Body of pancreas (tissue), 4 donors: Measurements from ENCODE around the gene ADGRB3. TPM values are rescaled to one million over a fixed set of nuclear protein-coding genes. Genes with fewer than 3 reads are reported as not detected.
"Not testable (repeated sequence)": the region's sequence is repeated elsewhere in the genome, so short reads cannot be mapped to it uniquely, and the experiment has no call there.

Source experiments
- ATAC-seq: fragments of 150-250 bp; one replicate; pipeline ENCODE4 v1.9.1; 2016
- DNase-seq, 4 donors: peaks; one replicate each; pipeline ENCODE4 v3.0.0-alpha.2; 2019
- H3K27ac ChIP-seq, 4 donors: fragments of 200-600 bp; sonication (generic); 1 replicate in 3 of 4; 2 replicates in 1 of 4; pipeline versions ENCODE4 v1.5.1 to v1.6.1; 2016 to 2019; ENCODE audit warnings: mild to moderate bottlenecking in 1 of 4, mixed read lengths in 1 of 4, moderate library complexity in 1 of 4
- H3K27me3 ChIP-seq, 2 donors: fragments of 200-600 bp; sonication (generic); one replicate each; pipeline ENCODE4 v1.6.0; 2016; ENCODE audit warnings: mild to moderate bottlenecking in 1 of 2
- H3K36me3 ChIP-seq, 2 donors: fragments of 200-600 bp; sonication (generic); replicated peaks in 1 of 2; 2 replicates each; pipeline ENCODE4 v1.5.1; 2016; ENCODE audit warnings: low read depth in 2 of 2; ENCODE audit not compliant: insufficient read depth in 1 of 2
- H3K4me1 ChIP-seq: fragments of 200-600 bp; sonication (generic); one replicate; pipeline ENCODE4 v1.6.0; 2016
- H3K4me3 ChIP-seq, 2 donors: fragments of 200-600 bp; sonication (generic); 1 replicate in 1 of 2; 2 replicates in 1 of 2; pipeline ENCODE4 v1.5.1; 2016 to 2019
- H3K9me3 ChIP-seq, 3 donors: fragments of 200-600 bp; sonication (generic); 1 replicate in 2 of 3; 2 replicates in 1 of 3; pipeline ENCODE4 v1.5.1; 2016
- POLR2A ChIP-seq, 3 donors: fragments of 450-650 bp; IDR thresholded peaks; one replicate each; pipeline ENCODE4 v1.6.1; 2016; ENCODE audit warnings: antibody characterized with exemption in 3 of 3, mild to moderate bottlenecking in 2 of 3
- WGBS, 2 donors: methylation state at CpG; one replicate each; pipeline ENCODE4 v1.1.5; 2017; 5-methylcytosine and 5-hydroxymethylcytosine counted together
- intact Hi-C: fragments of 100-400 bp; cut with DNase I; formaldehyde crosslinking; loops from one replicate; pipeline ENCODE4 v1.15.1; 2023
- total RNA-seq, 2 donors: library from RNA; depleted of rRNA; stranded (reverse); fragments of >200 nt; gene quantifications; one replicate each; pipeline ENCODE4 v1.1.0, GENCODE V29; 2016
- TF ChIP-seq, protein P1 (sequence below), 7 experiments: fragments of 450-650 bp in 4 of 7; fragments of 200-600 bp in 3 of 7; sonication (generic) in 3 of 7; IDR thresholded peaks; one replicate each; pipeline ENCODE4 v1.5.1; 2016 to 2019; ENCODE audit warnings: antibody characterized with exemption in 7 of 7

The ADGRB3 gene
- total RNA-seq, 2 donors from 2014 or later = under 0.01 to 1.3 TPM

DNA sequence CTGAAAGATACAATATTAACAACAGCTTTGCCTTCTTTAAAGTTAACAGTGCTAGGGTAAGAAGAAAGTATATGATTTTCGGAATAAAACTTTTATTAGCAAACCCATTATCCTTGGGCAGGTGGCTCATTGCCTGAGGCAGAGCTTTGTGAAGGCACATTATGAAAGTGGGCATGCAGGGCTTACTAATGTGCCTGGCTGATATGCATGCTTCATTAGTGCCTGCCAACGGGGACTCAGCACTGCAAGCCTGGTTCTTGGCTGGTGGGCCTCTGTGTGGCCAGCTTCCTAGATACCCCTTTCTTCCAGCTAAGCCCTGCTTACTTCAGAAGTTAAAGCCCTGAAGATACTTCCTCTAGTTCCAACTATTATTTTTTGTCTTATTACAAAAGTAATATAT, 481.6 kb downstream of the ADGRB3 start:
- ATAC-seq = no peak
- DNase-seq = no peak
- no peaks in the 10 kb centered on the region for H3K27me3 ChIP-seq
- intact Hi-C loops = no loop called here
- no peak for TF ChIP-seq POLR2A (IDR thresholded peaks at IDR 0.05)
- TF ChIP-seq, protein P1, sequence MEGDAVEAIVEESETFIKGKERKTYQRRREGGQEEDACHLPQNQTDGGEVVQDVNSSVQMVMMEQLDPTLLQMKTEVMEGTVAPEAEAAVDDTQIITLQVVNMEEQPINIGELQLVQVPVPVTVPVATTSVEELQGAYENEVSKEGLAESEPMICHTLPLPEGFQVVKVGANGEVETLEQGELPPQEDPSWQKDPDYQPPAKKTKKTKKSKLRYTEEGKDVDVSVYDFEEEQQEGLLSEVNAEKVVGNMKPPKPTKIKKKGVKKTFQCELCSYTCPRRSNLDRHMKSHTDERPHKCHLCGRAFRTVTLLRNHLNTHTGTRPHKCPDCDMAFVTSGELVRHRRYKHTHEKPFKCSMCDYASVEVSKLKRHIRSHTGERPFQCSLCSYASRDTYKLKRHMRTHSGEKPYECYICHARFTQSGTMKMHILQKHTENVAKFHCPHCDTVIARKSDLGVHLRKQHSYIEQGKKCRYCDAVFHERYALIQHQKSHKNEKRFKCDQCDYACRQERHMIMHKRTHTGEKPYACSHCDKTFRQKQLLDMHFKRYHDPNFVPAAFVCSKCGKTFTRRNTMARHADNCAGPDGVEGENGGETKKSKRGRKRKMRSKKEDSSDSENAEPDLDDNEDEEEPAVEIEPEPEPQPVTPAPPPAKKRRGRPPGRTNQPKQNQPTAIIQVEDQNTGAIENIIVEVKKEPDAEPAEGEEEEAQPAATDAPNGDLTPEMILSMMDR (IDR thresholded peaks at IDR 0.05) = no peak
- H3K4me1 ChIP-seq = no peaks in the 10 kb centered on the region
- no peak overlapping the region for H3K4me3 ChIP-seq
- H3K9me3 ChIP-seq = no peaks in the 10 kb centered on the region
- no peaks in the 10 kb centered on the region for H3K36me3 ChIP-seq
- WGBS, 2 donors = 56 to 69% methylated on average over 2 of the region's 2 CpGs
- H3K27ac ChIP-seq = no peak overlapping the region

DNA sequence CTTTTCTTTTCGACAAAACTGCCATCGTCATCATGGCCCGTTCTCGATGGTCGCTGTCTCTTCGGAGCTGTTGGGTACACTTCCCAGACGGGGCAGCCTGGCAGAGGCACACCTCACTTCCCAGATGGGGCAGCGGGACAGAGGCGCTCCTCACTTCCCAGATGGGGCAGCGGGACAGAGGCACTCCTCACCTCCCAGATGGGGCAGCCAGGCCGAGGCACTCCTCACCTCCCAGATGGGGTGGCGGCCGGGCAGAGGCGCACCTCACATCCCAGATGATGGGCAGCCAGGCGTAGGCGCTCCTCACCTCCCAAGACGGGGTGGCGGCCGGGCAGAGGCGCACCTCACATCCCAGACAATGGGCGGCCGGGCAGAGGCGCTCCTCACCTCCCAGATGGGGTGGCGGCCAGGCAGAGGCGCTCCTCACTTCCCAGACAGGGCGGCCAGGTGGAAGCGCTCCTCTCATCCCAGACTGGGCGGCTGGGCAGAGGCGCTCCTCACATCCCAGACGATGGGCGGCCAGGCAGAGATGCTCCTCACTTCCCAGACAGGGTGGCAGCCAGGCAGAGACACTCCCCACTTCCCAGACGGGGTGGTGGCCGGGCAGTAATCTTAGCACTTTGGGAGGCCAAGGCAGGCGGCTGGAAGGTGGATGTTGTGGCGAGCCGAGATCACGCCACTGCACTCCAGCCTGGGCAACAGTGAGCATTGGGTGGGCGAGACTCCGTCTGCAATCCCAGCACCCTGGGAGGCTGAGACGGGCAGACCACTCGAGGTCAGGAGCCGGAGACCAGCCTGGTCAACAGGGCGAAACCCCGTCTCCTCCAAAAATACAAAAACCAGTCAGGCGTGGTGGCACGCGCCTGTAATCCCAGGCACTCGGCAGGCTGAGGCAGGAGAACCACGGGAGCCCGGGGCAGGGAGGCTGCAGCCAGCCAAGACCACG, 486.7 kb downstream of the ADGRB3 start:
- H3K27ac ChIP-seq, DNase-seq, H3K4me3 ChIP-seq, H3K36me3 ChIP-seq, H3K27me3 ChIP-seq, intact Hi-C loops, H3K9me3 ChIP-seq, ATAC-seq, H3K4me1 ChIP-seq: not testable (repeated sequence)
- WGBS, 2 donors = 82 to 88% methylated on average over 23 to 47 of the region's 51 CpGs

DNA sequence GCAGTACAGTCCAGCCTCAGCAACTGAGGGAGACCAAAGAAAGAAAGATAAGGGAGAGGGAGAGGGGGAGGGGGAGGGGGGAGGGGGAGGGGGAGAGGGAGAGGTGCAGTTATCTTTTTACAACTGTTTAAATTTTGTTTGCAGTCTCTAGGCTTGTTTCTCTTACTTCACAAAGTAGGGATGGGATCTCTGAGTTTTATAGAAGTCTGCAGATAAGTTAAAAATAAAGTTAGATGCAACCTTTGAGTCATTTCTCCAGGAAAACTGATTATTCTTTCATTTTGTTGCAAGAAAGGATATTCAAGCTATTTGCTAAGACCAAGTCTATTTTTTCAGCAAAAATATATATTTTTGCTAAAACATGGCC, 487.3 kb downstream of the ADGRB3 start:
- H3K4me1 ChIP-seq = no peaks in the 10 kb centered on the region
- intact Hi-C loops = no loop called here
- TF ChIP-seq, protein P1 (IDR thresholded peaks at IDR 0.05) = no peak
- no peak for TF ChIP-seq POLR2A (IDR thresholded peaks at IDR 0.05)
- ATAC-seq (no peak), DNase-seq (no peak)
- H3K27ac ChIP-seq = no peak overlapping the region
- H3K36me3 ChIP-seq = no peaks in the 10 kb centered on the region
- H3K27me3 ChIP-seq = no peaks in the 10 kb centered on the region
- no peaks in the 10 kb centered on the region for H3K9me3 ChIP-seq
- no peak overlapping the region for H3K4me3 ChIP-seq

DNA sequence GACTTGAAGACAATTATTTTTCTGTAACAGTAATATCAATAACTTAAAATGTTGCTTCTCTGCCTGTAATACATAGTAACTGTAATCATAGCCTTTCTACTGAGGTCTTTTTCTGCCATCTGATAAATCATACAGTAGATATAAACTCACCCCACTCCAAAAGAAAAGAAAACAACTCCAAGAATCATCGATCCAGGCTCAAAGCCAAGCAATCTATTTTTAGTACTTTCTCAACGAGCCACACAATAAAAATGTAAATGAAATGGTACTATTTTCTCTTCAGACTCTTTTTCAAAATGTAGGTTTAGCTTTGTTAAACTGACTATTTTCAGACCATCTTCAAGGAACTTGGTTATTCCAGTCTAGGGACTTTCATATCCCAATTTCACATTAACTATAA, 493.3 kb downstream of the ADGRB3 start:
- H3K9me3 ChIP-seq = no peaks in the 10 kb centered on the region
- no peak for ATAC-seq
- no peaks in the 10 kb centered on the region for H3K36me3 ChIP-seq
- no peak for TF ChIP-seq POLR2A (IDR thresholded peaks at IDR 0.05)
- TF ChIP-seq, protein P1 (IDR thresholded peaks at IDR 0.05) = no peak
- intact Hi-C loops = no loop called here
- H3K4me3 ChIP-seq = no peak overlapping the region
- no peaks in the 10 kb centered on the region for H3K4me1 ChIP-seq
- no peaks in the 10 kb centered on the region for H3K27me3 ChIP-seq
- DNase-seq = no peak
- 42 to 46% methylated on average over 2 of the region's 2 CpGs for WGBS, 2 donors
- H3K27ac ChIP-seq = no peak overlapping the region

DNA sequence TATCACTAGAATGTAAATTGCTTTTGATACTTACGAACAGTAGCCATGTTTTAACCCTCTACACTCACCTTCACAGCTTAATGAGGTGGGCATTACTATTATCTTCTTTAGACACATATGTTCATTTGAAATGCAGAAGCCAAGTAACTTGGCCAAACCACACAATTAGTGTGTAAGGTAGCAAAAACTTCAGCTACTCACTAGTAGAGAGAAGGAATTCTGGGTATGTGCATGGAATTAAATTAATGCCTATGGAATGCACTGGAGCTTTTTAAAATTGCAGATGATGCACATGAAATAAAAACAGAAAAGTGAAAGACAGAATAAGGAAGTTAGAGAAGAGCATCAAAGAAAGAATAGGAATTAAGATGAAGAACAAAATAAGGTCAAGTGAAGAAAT, 494.0 kb downstream of the ADGRB3 start:
- TF ChIP-seq, protein P1 (IDR thresholded peaks at IDR 0.05) = no peak
- no peak for TF ChIP-seq POLR2A (IDR thresholded peaks at IDR 0.05)
- no peaks in the 10 kb centered on the region for H3K36me3 ChIP-seq
- no peak overlapping the region for H3K4me3 ChIP-seq
- DNase-seq (no peak), ATAC-seq (no peak)
- H3K27me3 ChIP-seq = no peaks in the 10 kb centered on the region
- 24 to 48% methylated on average over 1 of the region's 1 CpG for WGBS, 2 donors
- intact Hi-C loops = no loop called here
- H3K9me3 ChIP-seq = no peaks in the 10 kb centered on the region
- no peaks in the 10 kb centered on the region for H3K4me1 ChIP-seq
- no peak overlapping the region for H3K27ac ChIP-seq
